Measurements from ENCODE around the gene SLC22A4.

GRCh38 chr5:132273631-132274030, 20.6 kb upstream of the SLC22A4 start:
- TF ChIP-seq, protein P1, sequence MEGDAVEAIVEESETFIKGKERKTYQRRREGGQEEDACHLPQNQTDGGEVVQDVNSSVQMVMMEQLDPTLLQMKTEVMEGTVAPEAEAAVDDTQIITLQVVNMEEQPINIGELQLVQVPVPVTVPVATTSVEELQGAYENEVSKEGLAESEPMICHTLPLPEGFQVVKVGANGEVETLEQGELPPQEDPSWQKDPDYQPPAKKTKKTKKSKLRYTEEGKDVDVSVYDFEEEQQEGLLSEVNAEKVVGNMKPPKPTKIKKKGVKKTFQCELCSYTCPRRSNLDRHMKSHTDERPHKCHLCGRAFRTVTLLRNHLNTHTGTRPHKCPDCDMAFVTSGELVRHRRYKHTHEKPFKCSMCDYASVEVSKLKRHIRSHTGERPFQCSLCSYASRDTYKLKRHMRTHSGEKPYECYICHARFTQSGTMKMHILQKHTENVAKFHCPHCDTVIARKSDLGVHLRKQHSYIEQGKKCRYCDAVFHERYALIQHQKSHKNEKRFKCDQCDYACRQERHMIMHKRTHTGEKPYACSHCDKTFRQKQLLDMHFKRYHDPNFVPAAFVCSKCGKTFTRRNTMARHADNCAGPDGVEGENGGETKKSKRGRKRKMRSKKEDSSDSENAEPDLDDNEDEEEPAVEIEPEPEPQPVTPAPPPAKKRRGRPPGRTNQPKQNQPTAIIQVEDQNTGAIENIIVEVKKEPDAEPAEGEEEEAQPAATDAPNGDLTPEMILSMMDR (IDR thresholded peaks at IDR 0.05), result no peak
- TF ChIP-seq POLR2A (IDR thresholded peaks at IDR 0.05), result no peak
- no peak for TF ChIP-seq POLR2AphosphoS5 (IDR thresholded peaks at IDR 0.05)
